ENCODE results near the gene MAN2B2.

MAN2B2 gene

GRCh38 chr4:6568148-6568547 is 6.8 kb upstream of the MAN2B2 start:
- DNase-seq: no peak

GRCh38 chr4:6568689-6569332 is 6.2 kb upstream of the MAN2B2 start:
- DNase-seq: no peak

GRCh38 chr4:6571608-6572007 is 3.4 kb upstream of the MAN2B2 start:
- no peak for DNase-seq

GRCh38 chr4:6573551-6573950 is 1.4 kb upstream of the MAN2B2 start:
- no peak for DNase-seq

GRCh38 chr4:6573986-6574746 is 823 bp upstream of the MAN2B2 start:
- DNase-seq: no peak

GRCh38 chr4:6575503-6576240 is 683 bp downstream of the MAN2B2 start:
- DNase-seq: no peak

- DNase-seq: no peak
These were observed 1.5 kb downstream of the MAN2B2 start for GRCh38 chr4:6576512-6576911.

GRCh38 chr4:6576932-6577331 is 1.9 kb downstream of the MAN2B2 start:
- no peak for DNase-seq

GRCh38 chr4:6577409-6577808 is 2.4 kb downstream of the MAN2B2 start:
- no peak for DNase-seq

- DNase-seq: no peak
These were observed 3.2 kb downstream of the MAN2B2 start for GRCh38 chr4:6578221-6578620.

GRCh38 chr4:6580353-6580752 is 5.4 kb downstream of the MAN2B2 start:
- DNase-seq: no peak

GRCh38 chr4:6581566-6582121 is 6.7 kb downstream of the MAN2B2 start:
- no peak for DNase-seq

- no peak for DNase-seq
These were observed 8.0 kb downstream of the MAN2B2 start for GRCh38 chr4:6582889-6583490.

GRCh38 chr4:6584865-6585264 is 9.9 kb downstream of the MAN2B2 start:
- no peak for DNase-seq

- no peak for DNase-seq
These were observed 11.8 kb downstream of the MAN2B2 start for GRCh38 chr4:6586715-6587325.

- no peak for DNase-seq
These were observed 14.5 kb downstream of the MAN2B2 start for GRCh38 chr4:6589444-6589843.

- DNase-seq: no peak
These were observed 16.3 kb downstream of the MAN2B2 start for GRCh38 chr4:6591313-6591712.

- DNase-seq: no peak
These were observed 16.8 kb downstream of the MAN2B2 start for GRCh38 chr4:6591781-6592180.

- no peak for DNase-seq
These were observed 18.0 kb downstream of the MAN2B2 start for GRCh38 chr4:6592804-6593563.

GRCh38 chr4:6594341-6594740 is 19.4 kb downstream of the MAN2B2 start:
- DNase-seq: no peak

- DNase-seq: no peak
These were observed 19.9 kb downstream of the MAN2B2 start for GRCh38 chr4:6594826-6595355.

Data from NCI-H1092 (cell line).